ENCODE data around the gene HBZ.

Gene HBZ

GRCh38 chr16:179211-180092 lies 27.0 kb downstream of the HBZ start:
- WGBS, 2 experiments: 88% methylated on average over 17 of the region's 17 CpGs
- H3K36me3 ChIP-seq (ENCODE audit: control insufficient read depth, insufficient read depth, low read length): no peaks in the 10 kb centered on the region
- peaks cover 68% of the 10 kb centered on the region for H3K27me3 ChIP-seq (ENCODE audit: control insufficient read depth, insufficient read depth, low read length, poor library complexity, severe bottlenecking)
- no peaks in the 10 kb centered on the region for H3K9me3 ChIP-seq (ENCODE audit: control insufficient read depth, low read length)
- no peak overlapping the region for H3K27ac ChIP-seq (ENCODE audit: insufficient read depth, low read depth, low read length, poor library complexity, severe bottlenecking)
- no peaks in the 10 kb centered on the region for H3K4me1 ChIP-seq (ENCODE audit: control insufficient read depth, insufficient read depth, low read length)
- no peak overlapping the region for H3K4me3 ChIP-seq (ENCODE audit: insufficient read depth, low read depth, low read length)

GRCh38 chr16:180101-180675 lies 27.7 kb downstream of the HBZ start, which contains the start of gene HBQ1:
TSS of gene HBQ1 (plus strand) at chr16:180459. CDS start at chr16:180487, 28 bp downstream.
- H3K9me3 ChIP-seq (ENCODE audit: control insufficient read depth, low read length): no peaks in the 10 kb centered on the region
- peaks cover 60% of the 10 kb centered on the region for H3K27me3 ChIP-seq (ENCODE audit: control insufficient read depth, insufficient read depth, low read length, poor library complexity, severe bottlenecking)
- peak within 1 kb of the TSS; percentile 31 for H3K4me3 ChIP-seq (ENCODE audit: insufficient read depth, low read depth, low read length)
- no peak within 1 kb of the TSS for H3K27ac ChIP-seq (ENCODE audit: insufficient read depth, low read depth, low read length, poor library complexity, severe bottlenecking)
- peaks cover under 1% of the 10 kb centered on the region for H3K36me3 ChIP-seq (ENCODE audit: control insufficient read depth, insufficient read depth, low read length)
- H3K4me1 ChIP-seq (ENCODE audit: control insufficient read depth, insufficient read depth, low read length): no peaks in the 10 kb centered on the region
- WGBS, 2 experiments: 12% methylated on average over 59 of the region's 59 CpGs

DNA sequence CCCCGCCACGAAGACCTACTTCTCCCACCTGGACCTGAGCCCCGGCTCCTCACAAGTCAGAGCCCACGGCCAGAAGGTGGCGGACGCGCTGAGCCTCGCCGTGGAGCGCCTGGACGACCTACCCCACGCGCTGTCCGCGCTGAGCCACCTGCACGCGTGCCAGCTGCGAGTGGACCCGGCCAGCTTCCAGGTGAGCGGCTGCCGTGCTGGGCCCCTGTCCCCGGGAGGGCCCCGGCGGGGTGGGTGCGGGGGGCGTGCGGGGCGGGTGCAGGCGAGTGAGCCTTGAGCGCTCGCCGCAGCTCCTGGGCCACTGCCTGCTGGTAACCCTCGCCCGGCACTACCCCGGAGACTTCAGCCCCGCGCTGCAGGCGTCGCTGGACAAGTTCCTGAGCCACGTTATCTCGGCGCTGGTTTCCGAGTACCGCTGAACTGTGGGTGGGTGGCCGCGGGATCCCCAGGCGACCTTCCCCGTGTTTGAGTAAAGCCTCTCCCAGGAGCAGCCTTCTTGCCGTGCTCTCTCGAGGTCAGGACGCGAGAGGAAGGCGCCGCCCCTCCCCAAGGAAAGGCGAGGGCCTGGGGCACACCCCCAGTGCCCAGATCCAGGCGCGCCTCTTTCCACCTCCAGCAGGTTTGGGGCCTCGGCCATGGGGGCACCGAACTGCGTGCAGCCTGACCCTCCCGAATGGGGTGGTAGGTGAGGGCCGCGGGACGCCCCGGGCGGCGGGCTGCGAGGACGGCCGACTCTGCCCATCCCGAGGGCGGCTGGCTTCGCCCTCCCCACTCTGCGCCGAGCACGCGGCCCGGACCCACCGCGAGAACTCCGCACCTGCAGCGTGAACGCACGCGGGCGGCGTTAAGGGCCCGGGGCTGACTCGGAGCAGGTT lies 28.5 kb downstream of the HBZ start:
- Histone ChIP-seq H3K9me3 (ENCODE audit: control insufficient read depth, low read length) (no peaks in the 10 kb centered on the region), H3K4me1 (ENCODE audit: control insufficient read depth, insufficient read depth, low read length) (no peaks in the 10 kb centered on the region), H3K27ac (ENCODE audit: insufficient read depth, low read depth, low read length, poor library complexity, severe bottlenecking) (no peak overlapping the region), H3K36me3 (ENCODE audit: control insufficient read depth, insufficient read depth, low read length) (peaks cover 3% of the 10 kb centered on the region), H3K27me3 (ENCODE audit: control insufficient read depth, insufficient read depth, low read length, poor library complexity, severe bottlenecking) (peaks cover 53% of the 10 kb centered on the region), H3K4me3 (ENCODE audit: insufficient read depth, low read depth, low read length) (peak overlapping the region; percentile 31)
- 5 to 6% methylated on average over 89 of the region's 89 CpGs for WGBS, 2 experiments

GRCh38 chr16:181565-182021 lies 29.1 kb downstream of the HBZ start:
- H3K9me3 ChIP-seq (ENCODE audit: control insufficient read depth, low read length): no peaks in the 10 kb centered on the region
- H3K27me3 ChIP-seq (ENCODE audit: control insufficient read depth, insufficient read depth, low read length, poor library complexity, severe bottlenecking): peaks cover 48% of the 10 kb centered on the region
- peaks cover 3% of the 10 kb centered on the region for H3K36me3 ChIP-seq (ENCODE audit: control insufficient read depth, insufficient read depth, low read length)
- no peak overlapping the region for H3K4me3 ChIP-seq (ENCODE audit: insufficient read depth, low read depth, low read length)
- WGBS, 2 experiments: 27 to 28% methylated on average over 22 of the region's 22 CpGs
- no peak overlapping the region for H3K27ac ChIP-seq (ENCODE audit: insufficient read depth, low read depth, low read length, poor library complexity, severe bottlenecking)
- H3K4me1 ChIP-seq (ENCODE audit: control insufficient read depth, insufficient read depth, low read length): no peaks in the 10 kb centered on the region

DNA sequence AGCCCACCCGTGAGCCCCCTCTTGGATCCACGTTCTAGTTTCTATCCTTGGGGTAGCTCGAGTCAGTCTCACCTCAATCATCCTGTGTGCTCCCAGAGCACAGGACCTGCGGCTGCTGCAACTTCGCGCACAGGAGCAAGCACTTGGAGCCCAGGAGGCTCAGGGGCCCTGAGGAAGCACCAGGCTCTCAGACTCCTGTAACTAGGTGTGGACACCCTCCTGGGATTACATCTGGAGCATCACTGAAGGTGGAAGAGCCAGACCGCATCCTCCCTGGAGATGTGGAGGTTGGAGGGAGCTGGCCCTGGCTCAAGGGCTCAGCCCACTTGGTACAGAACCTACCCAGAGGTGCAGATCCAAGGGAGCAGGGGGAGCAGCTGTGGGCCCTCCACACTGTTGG lies 30.6 kb downstream of the HBZ start:
- Histone ChIP-seq H3K36me3 (ENCODE audit: control insufficient read depth, insufficient read depth, low read length) (peaks cover 10% of the 10 kb centered on the region), H3K27ac (ENCODE audit: insufficient read depth, low read depth, low read length, poor library complexity, severe bottlenecking) (no peak overlapping the region)

DNA sequence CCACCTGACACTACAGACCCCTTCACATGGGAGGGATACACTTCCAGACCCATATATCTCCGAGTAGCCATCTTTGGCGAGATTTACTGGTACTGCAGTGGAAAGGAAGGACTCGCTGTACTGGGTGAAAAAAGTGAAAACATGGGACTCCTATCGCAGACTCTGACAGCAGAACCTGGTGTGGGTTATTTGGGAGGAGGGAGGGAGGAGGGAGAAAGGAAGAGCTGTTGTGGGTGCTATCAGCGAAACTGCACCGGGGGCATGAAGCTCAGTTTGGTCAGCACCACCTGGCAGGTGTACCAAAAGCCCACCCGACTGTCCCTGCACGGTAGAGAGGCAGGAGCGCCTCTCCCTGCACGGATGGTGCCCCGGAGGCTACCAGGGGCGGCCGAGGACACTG lies 32.8 kb downstream of the HBZ start:
- H3K9me3 ChIP-seq (ENCODE audit: control insufficient read depth, low read length): no peaks in the 10 kb centered on the region
- peaks cover 13% of the 10 kb centered on the region for H3K27me3 ChIP-seq (ENCODE audit: control insufficient read depth, insufficient read depth, low read length, poor library complexity, severe bottlenecking)
- no peaks in the 10 kb centered on the region for H3K4me1 ChIP-seq (ENCODE audit: control insufficient read depth, insufficient read depth, low read length)
- 95 to 96% methylated on average over 13 of the region's 13 CpGs for WGBS, 2 experiments
- H3K4me3 ChIP-seq (ENCODE audit: insufficient read depth, low read depth, low read length): no peak overlapping the region
- H3K27ac ChIP-seq (ENCODE audit: insufficient read depth, low read depth, low read length, poor library complexity, severe bottlenecking): no peak overlapping the region
- peaks cover 29% of the 10 kb centered on the region for H3K36me3 ChIP-seq (ENCODE audit: control insufficient read depth, insufficient read depth, low read length)

More for the DNA sequence above, 30.6 kb downstream of the HBZ start:
- no peaks in the 10 kb centered on the region for H3K9me3 ChIP-seq (ENCODE audit: control insufficient read depth, low read length)
- no peaks in the 10 kb centered on the region for H3K4me1 ChIP-seq (ENCODE audit: control insufficient read depth, insufficient read depth, low read length)
- H3K27me3 ChIP-seq (ENCODE audit: control insufficient read depth, insufficient read depth, low read length, poor library complexity, severe bottlenecking): peaks cover 35% of the 10 kb centered on the region
- no peak overlapping the region for H3K4me3 ChIP-seq (ENCODE audit: insufficient read depth, low read depth, low read length)
- 96 to 97% methylated on average over 7 of the region's 7 CpGs for WGBS, 2 experiments

DNA sequence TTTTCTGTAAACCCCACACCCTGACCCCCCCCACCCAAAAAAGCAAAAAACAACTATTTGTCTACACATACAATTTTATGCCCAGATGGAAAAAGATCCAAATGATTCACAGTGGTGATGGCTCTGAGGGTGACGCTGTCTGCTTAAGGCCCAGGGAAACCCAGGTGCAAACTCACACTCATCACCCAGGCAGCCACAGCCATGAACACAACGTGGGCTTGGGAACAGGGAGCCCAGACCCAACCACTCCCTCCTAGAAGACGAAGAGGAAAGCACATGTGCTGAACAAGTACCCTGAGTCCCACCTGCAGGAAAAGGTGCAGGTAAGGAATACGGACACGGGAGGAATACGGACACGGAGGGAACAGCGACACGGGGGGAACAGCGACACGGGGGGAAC lies 33.2 kb downstream of the HBZ start:
- H3K36me3 ChIP-seq (ENCODE audit: control insufficient read depth, insufficient read depth, low read length): peaks cover 34% of the 10 kb centered on the region
- H3K4me3 ChIP-seq (ENCODE audit: insufficient read depth, low read depth, low read length): no peak overlapping the region
- no peaks in the 10 kb centered on the region for H3K9me3 ChIP-seq (ENCODE audit: control insufficient read depth, low read length)
- H3K4me1 ChIP-seq (ENCODE audit: control insufficient read depth, insufficient read depth, low read length): no peaks in the 10 kb centered on the region
- 89 to 93% methylated on average over 5 to 7 of the region's 11 CpGs for WGBS, 2 experiments
- H3K27ac ChIP-seq (ENCODE audit: insufficient read depth, low read depth, low read length, poor library complexity, severe bottlenecking): no peak overlapping the region
- H3K27me3 ChIP-seq (ENCODE audit: control insufficient read depth, insufficient read depth, low read length, poor library complexity, severe bottlenecking): peaks cover 8% of the 10 kb centered on the region

GRCh38 chr16:187330-187729 lies 34.9 kb downstream of the HBZ start:
- H3K36me3 ChIP-seq (ENCODE audit: control insufficient read depth, insufficient read depth, low read length): peaks cover 48% of the 10 kb centered on the region
- no peak overlapping the region for H3K4me3 ChIP-seq (ENCODE audit: insufficient read depth, low read depth, low read length)
- H3K27me3 ChIP-seq (ENCODE audit: control insufficient read depth, insufficient read depth, low read length, poor library complexity, severe bottlenecking): no peaks in the 10 kb centered on the region
- H3K9me3 ChIP-seq (ENCODE audit: control insufficient read depth, low read length): no peaks in the 10 kb centered on the region
- WGBS, 2 experiments: 97 to 98% methylated on average over 8 of the region's 8 CpGs
- no peaks in the 10 kb centered on the region for H3K4me1 ChIP-seq (ENCODE audit: control insufficient read depth, insufficient read depth, low read length)
- no peak overlapping the region for H3K27ac ChIP-seq (ENCODE audit: insufficient read depth, low read depth, low read length, poor library complexity, severe bottlenecking)

DNA sequence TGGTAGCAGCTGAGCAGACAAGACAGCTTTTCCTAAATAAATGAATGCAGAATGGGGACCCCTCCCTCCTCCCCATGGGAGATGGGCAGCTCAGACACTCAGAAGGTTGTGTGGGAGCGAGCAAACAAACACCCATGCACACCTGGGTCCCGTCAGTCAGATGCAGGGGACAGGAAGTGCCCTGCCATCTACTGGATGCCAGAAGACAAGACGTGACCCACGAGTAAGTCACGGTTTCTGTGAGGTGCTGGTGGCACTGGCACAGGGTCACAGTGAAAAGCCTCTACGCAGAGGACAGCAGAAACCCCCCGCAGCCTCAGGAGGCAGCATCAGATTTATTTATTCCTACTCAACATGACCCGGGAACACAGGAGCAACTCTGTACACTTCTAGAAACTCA lies 36.2 kb downstream of the HBZ start:
- Histone ChIP-seq H3K27ac (ENCODE audit: insufficient read depth, low read depth, low read length, poor library complexity, severe bottlenecking) (no peak overlapping the region), H3K36me3 (ENCODE audit: control insufficient read depth, insufficient read depth, low read length) (peaks cover 54% of the 10 kb centered on the region)
- WGBS, 2 experiments: 90 to 91% methylated on average over 8 of the region's 8 CpGs

More for the DNA sequence above, 36.2 kb downstream of the HBZ start:
- H3K4me3 ChIP-seq (ENCODE audit: insufficient read depth, low read depth, low read length): no peak overlapping the region
- H3K4me1 ChIP-seq (ENCODE audit: control insufficient read depth, insufficient read depth, low read length): no peaks in the 10 kb centered on the region
- H3K27me3 ChIP-seq (ENCODE audit: control insufficient read depth, insufficient read depth, low read length, poor library complexity, severe bottlenecking): no peaks in the 10 kb centered on the region
- no peaks in the 10 kb centered on the region for H3K9me3 ChIP-seq (ENCODE audit: control insufficient read depth, low read length)
